GM12878 (cell line): ENCODE data around the gene PPM1K. TPM values are rescaled to one million over a fixed set of nuclear protein-coding genes. Genes with fewer than 3 reads are reported as not detected.

ENCODE experiments used
- ATAC-seq: fragments of 200-7000 bp; cut with Tn5 transposase; 3 replicates; pipeline ENCODE4 v1.9.1; 2020; ENCODE audit warnings: mild to moderate bottlenecking, moderate library complexity
- BruUV-seq: library from RNA; stranded (reverse); fragments of 400-500 nt; replicated peaks from 2 replicates; lab custom pipeline; 2021; lab: Mats Ljungman, UMichigan
- CTCF ChIA-PET: fragments of 300-600 bp; sonication (Branson Sonifier 250); formaldehyde crosslinking; extraction: SDS; loops from one replicate; lab custom pipeline; 2021; ENCODE audit warnings: inconsistent platforms; lab: Yijun Ruan, JAX
- POLR2A ChIA-PET: fragments of 350-600 bp; formaldehyde crosslinking; extraction: SDS; loops from one replicate; lab custom pipeline; 2021; ENCODE audit warnings: inconsistent platforms; lab: Charles Lee
- RAD21 ChIA-PET: fragments of 300-600 bp; sonication (Branson Sonifier 250); formaldehyde crosslinking; loops from one replicate; lab custom pipeline; 2023; ENCODE audit warnings: antibody characterized with exemption; ENCODE audit not compliant: unreplicated experiment; lab: Charles Lee
- SMC1A ChIA-PET: fragments of 300-600 bp; sonication (Branson Sonifier 250); formaldehyde crosslinking; loops from one replicate; lab custom pipeline; 2023; ENCODE audit not compliant: unreplicated experiment, uncharacterized antibody; lab: Charles Lee
- DNase-seq: peaks from one replicate; pipeline ENCODE4 v3.0.0-alpha.2; 2011; ENCODE audit warnings: low read depth, low spot score
- FAIRE-seq: peaks from 3 replicates; lab custom pipeline; 2011; peaks lifted over from hg19 to GRCh38; lab: Jason Lieb, UNC
- H2AFZ ChIP-seq: 2 replicates; pipeline ENCODE4 v1.6.0; 2011; ENCODE audit warnings: low read depth, low read length, control low read depth; ENCODE audit not compliant: control insufficient read depth
- H3K27ac ChIP-seq: 2 replicates; pipeline ENCODE4 v1.5.1; 2011; ENCODE audit warnings: control low read depth; ENCODE audit not compliant: control insufficient read depth, insufficient read depth
- H3K27me3 ChIP-seq, 2 experiments: replicated peaks in 1 of 2; 2 replicates each; pipeline versions ENCODE4 v1.6.0 to v1.6.1; 2011; ENCODE audit warnings: low read length in 1 of 2; ENCODE audit not compliant: control insufficient read depth in 2 of 2, insufficient read depth in 2 of 2
- H3K36me3 ChIP-seq, 2 experiments: 2 replicates each; pipeline ENCODE4 v1.5.1; 2011; ENCODE audit warnings: low read length in 1 of 2; ENCODE audit not compliant: control insufficient read depth in 2 of 2, insufficient read depth in 2 of 2
- H3K4me1 ChIP-seq: 2 replicates; pipeline ENCODE4 v1.6.1; 2011; ENCODE audit warnings: mild to moderate bottlenecking, low read length, moderate library complexity, mixed read lengths; ENCODE audit not compliant: control insufficient read depth, insufficient read depth
- H3K4me2 ChIP-seq: 2 replicates; pipeline ENCODE4 v1.6.0; 2011; ENCODE audit warnings: control low read depth; ENCODE audit not compliant: control insufficient read depth, insufficient read depth
- H3K4me3 ChIP-seq: fragments of 200-600 bp; sonication (generic); 2 replicates; pipeline ENCODE4 v1.5.1; 2016
- H3K79me2 ChIP-seq: 2 replicates; pipeline ENCODE4 v1.6.0; 2011; ENCODE audit warnings: low read length; ENCODE audit not compliant: control insufficient read depth, insufficient read depth
- H3K9ac ChIP-seq: 2 replicates; pipeline ENCODE4 v1.8.0; 2011; ENCODE audit warnings: low read length, control low read depth, mixed read lengths; ENCODE audit not compliant: control insufficient read depth, insufficient read depth
- H3K9me3 ChIP-seq: replicated peaks from 3 replicates; pipeline ENCODE4 v1.5.1; 2011; ENCODE audit warnings: mild to moderate bottlenecking, low read length; ENCODE audit not compliant: control insufficient read depth, insufficient read depth
- H4K20me1 ChIP-seq: 2 replicates; pipeline ENCODE4 v1.6.0; 2011; ENCODE audit not compliant: control insufficient read depth, insufficient read depth
- LARP7 ChIP-seq: fragments of 450-650 bp; IDR thresholded peaks from 2 replicates; pipeline ENCODE4 v1.6.1; 2017; ENCODE audit warnings: mild to moderate bottlenecking
- MXI1 ChIP-seq: fragments of 150-350 bp; IDR thresholded peaks from 2 replicates; pipeline ENCODE4 v1.6.1; 2011; ENCODE audit warnings: low read depth, mild to moderate bottlenecking, inconsistent platforms, low read length, improper control_type of control experiment
- NBN ChIP-seq: fragments of 450-650 bp; IDR thresholded peaks from 2 replicates; pipeline ENCODE4 v1.6.1; 2016
- NFIC ChIP-seq: IDR thresholded peaks from 2 replicates; pipeline ENCODE4 v1.6.1; 2012; ENCODE audit warnings: low read depth, mild to moderate bottlenecking, inconsistent platforms, low read length, moderate library complexity
- NR2C1 ChIP-seq: fragments of 450-650 bp; IDR thresholded peaks from 2 replicates; pipeline ENCODE4 v1.6.1; 2017; ENCODE audit warnings: antibody characterized with exemption, mild to moderate bottlenecking, moderate library complexity
- PBX3 ChIP-seq: IDR thresholded peaks from 2 replicates; pipeline ENCODE4 v1.6.1; 2011; ENCODE audit warnings: mild to moderate bottlenecking, low read depth, low read length, moderate library complexity; ENCODE audit not compliant: insufficient replicate concordance
- PKNOX1 ChIP-seq: fragments of 450-650 bp; IDR thresholded peaks from 2 replicates; pipeline ENCODE4 v1.6.1; 2016; ENCODE audit warnings: mild to moderate bottlenecking
- PML ChIP-seq: IDR thresholded peaks from 2 replicates; pipeline ENCODE4 v1.6.1; 2012; ENCODE audit warnings: low read length, inconsistent platforms
- POLR2A ChIP-seq: IDR thresholded peaks from 2 replicates; pipeline ENCODE4 v1.6.1; 2011; ENCODE audit warnings: low read depth, mild to moderate bottlenecking, low read length
- POLR2AphosphoS5 ChIP-seq: IDR thresholded peaks from 2 replicates; pipeline ENCODE4 v1.6.1; 2011; ENCODE audit warnings: mild to moderate bottlenecking, low read length, inconsistent platforms
- RAD51 ChIP-seq: fragments of 450-650 bp; IDR thresholded peaks from 2 replicates; pipeline ENCODE4 v1.6.1; 2016; ENCODE audit warnings: moderate library complexity, mild to moderate bottlenecking, inconsistent platforms
- RELA ChIP-seq: fragments of 450-650 bp; IDR thresholded peaks from 2 replicates; pipeline ENCODE4 v1.8.0; 2014; ENCODE audit warnings: borderline replicate concordance; ENCODE audit not compliant: partially characterized antibody
- RELB ChIP-seq: fragments of 450-650 bp; IDR thresholded peaks from 2 replicates; pipeline ENCODE4 v1.6.1; 2017; ENCODE audit warnings: low read depth, mild to moderate bottlenecking, moderate library complexity
- SKIL ChIP-seq: fragments of 450-650 bp; IDR thresholded peaks from 2 replicates; pipeline ENCODE4 v1.6.1; 2017; ENCODE audit warnings: mild to moderate bottlenecking, low read depth, inconsistent platforms; ENCODE audit not compliant: poor library complexity, severe bottlenecking
- SMARCA5 ChIP-seq: fragments of 450-650 bp; IDR thresholded peaks from 2 replicates; pipeline ENCODE4 v1.6.1; 2017; ENCODE audit warnings: mild to moderate bottlenecking
- SUPT20H ChIP-seq: IDR thresholded peaks from 2 replicates; pipeline ENCODE4 v1.6.1; 2011; ENCODE audit warnings: low read depth, mild to moderate bottlenecking, low read length, moderate library complexity, borderline replicate concordance; ENCODE audit not compliant: control insufficient read depth
- ZNF384 ChIP-seq: IDR thresholded peaks from 2 replicates; pipeline ENCODE4 v1.6.1; 2012; ENCODE audit warnings: low read depth, mild to moderate bottlenecking, low read length, improper control_type of control experiment, borderline replicate concordance
- WGBS: methylation state at CpG from one replicate; pipeline ENCODE4 v1.1.6; 2016; ENCODE audit warnings: low lambda C conversion rate; ENCODE audit not compliant: insufficient replicate concordance, insufficient coverage; ENCODE audit errors: missing lambda C conversion rate; 5-methylcytosine and 5-hydroxymethylcytosine counted together
- in situ Hi-C: fragments of 300-500 bp; cut with MboI; formaldehyde crosslinking; loops from 9 replicates; pipeline ENCODE4 v1.14.3; 2018; ENCODE audit warnings: mixed read lengths
- intact Hi-C: fragments of 100-400 bp; cut with micrococcal nuclease; formaldehyde crosslinking; loops from one replicate; pipeline ENCODE4 v1.14.2; 2022; ENCODE audit not compliant: unreplicated experiment
- polyA plus RNA-seq, 11 experiments: library from polyadenylated mRNA; depleted of rRNA in 4 of 11; unstranded in 6 of 11; stranded (reverse) in 5 of 11; fragments of >200 nt; fragmentation: Nextera tagmentation in 4 of 11; fragmentation: Illumina TruSeq in 1 of 11; extraction: Ambion mirVana in 4 of 11; extraction: Trizol in 1 of 11; gene quantifications; 1 replicate in 1 of 11; 2 replicates in 10 of 11; pipeline versions ENCODE4 v1.2.1 to v1.2.3, GENCODE V29; 2011 to 2016; ENCODE audit warnings: inconsistent platforms in 2 of 11, missing spikeins in 2 of 11, low read depth in 1 of 11
- total RNA-seq, 4 experiments: library from RNA; depleted of rRNA in 3 of 4; stranded (reverse); fragments of >200 nt in 3 of 4; fragmentation: Illumina TruSeq in 1 of 4; extraction: Trizol in 1 of 4; gene quantifications; 2 replicates each; pipeline versions ENCODE4 v1.2.1 to v1.2.3, GENCODE V29; 2013 to 2021

PPM1K gene
- total and polyA plus RNA-seq, 10 of the 15 experiments (the other 5 are each of a cell fraction or from before 2014, with no cell fraction given) = 25.0 to 79.1 (median 36.9) TPM

- intact Hi-C loops = loop anchor here (1.0 to 2.0 kb wide), 5 partner anchors 36 to 239 kb away; partner anchors contain the start of genes HERC5, HERC6 and PYURF
- no peaks in the 10 kb centered on the region; a peak in 1 of 4 replicates for H3K36me3 ChIP-seq
- no peaks in the 10 kb centered on the region for H3K27me3 ChIP-seq
- 0 out of 2 replicates have a peak, but pooled peaks cover 9% of the 10 kb centered on the region for H3K4me1 ChIP-seq
- no peaks in the 10 kb centered on the region for H3K9me3 ChIP-seq
- peak overlapping the region; percentile 92 for H3K4me2 ChIP-seq
- no peaks in the 10 kb centered on the region for H4K20me1 ChIP-seq
- ChIA-PET SMC1A (interaction anchor here (0.9 to 13.5 kb wide), 10 partner anchors 8 to 239 kb away, joined by 3 to 112 read pairs (median 4); partner anchors contain the start of genes HERC5 and HERC6), POLR2A (interaction anchor here (0.5 to 5.8 kb wide), 10 partner anchors 8 to 1323 kb away, joined by 3 to 40 read pairs (median 5); partner anchors contain the start of genes HERC5 and HERC6), CTCF (interaction anchor here (0.5 to 2.9 kb wide), 10 partner anchors 8 to 819 kb away, joined by 3 to 9 read pairs (median 3); partner anchors contain the start of genes HERC5 and HERC6), RAD21 (interaction anchor here (0.6 to 6.2 kb wide), 12 partner anchors 8 to 1074 kb away, joined by 3 to 42 read pairs (median 6); partner anchors contain the start of genes HERC5 and HERC6)
- FAIRE-seq (no peak), ATAC-seq (peak; percentile 53), DNase-seq (no peak)
- H2AFZ ChIP-seq = peak overlapping the region; percentile 82
- peaks cover 50% of the 10 kb centered on the region for H3K79me2 ChIP-seq
- 0% methylated on average over 53 of the region's 66 CpGs for WGBS
- peak overlapping the region; percentile 91 for H3K9ac ChIP-seq
- in situ Hi-C loops = no loop called here
- peak overlapping the region; percentile 98 for H3K27ac ChIP-seq
- BruUV-seq = no TSS peak
- peak overlapping the region; percentile 73 for H3K4me3 ChIP-seq
- no peak for TF ChIP-seq PML
- no peak for TF ChIP-seq NFIC
- TF ChIP-seq ZNF384 = no peak
- TF ChIP-seq NR2C1 = no peak
- peak; percentile 50 for TF ChIP-seq SKIL
- TF ChIP-seq MXI1 = peak; percentile 56; the same call in 1 of the 2 replicates
- 0 out of 2 replicates have a peak, but pooled peaks have one; percentile 11 for TF ChIP-seq RAD51
- 0 out of 2 replicates have a peak, but pooled peaks have one; percentile 3 for TF ChIP-seq PKNOX1
- peak; percentile 18 for TF ChIP-seq PBX3
- peak; percentile 80; the same call in 1 of the 2 replicates for TF ChIP-seq SMARCA5
- peak; percentile 28; the same call in 1 of the 2 replicates for TF ChIP-seq POLR2AphosphoS5
- TF ChIP-seq LARP7 = 0 out of 2 replicates have a peak, but pooled peaks have one; percentile 53
- TF ChIP-seq RELA = no peak
- TF ChIP-seq SUPT20H = no peak
- no peak for TF ChIP-seq RELB
- TF ChIP-seq NBN = no peak
- peak; percentile 78 for TF ChIP-seq POLR2A
Observed at GRCh38 chr4:88283661-88284438, 511 bp downstream of the PPM1K start.
